ENCODE data around the gene KLF17.
"Not testable (repeated sequence)": the region's sequence is repeated elsewhere in the genome, so short reads cannot be mapped to it uniquely, and the experiment has no call there.

Gene KLF17

GRCh38 chr1:44110916-44111315 is 7.7 kb upstream of the KLF17 start:
- DNase-seq, result no peak

- no peak for DNase-seq
Measured at GRCh38 chr1:44111861-44112260, 6.8 kb upstream of the KLF17 start.

- no peak for DNase-seq
Measured at GRCh38 chr1:44112486-44112885, 6.1 kb upstream of the KLF17 start.

GRCh38 chr1:44113095-44113609 is 5.5 kb upstream of the KLF17 start:
- no peak for DNase-seq

GRCh38 chr1:44114098-44114497 is 4.5 kb upstream of the KLF17 start:
- no peak for DNase-seq

DNA sequence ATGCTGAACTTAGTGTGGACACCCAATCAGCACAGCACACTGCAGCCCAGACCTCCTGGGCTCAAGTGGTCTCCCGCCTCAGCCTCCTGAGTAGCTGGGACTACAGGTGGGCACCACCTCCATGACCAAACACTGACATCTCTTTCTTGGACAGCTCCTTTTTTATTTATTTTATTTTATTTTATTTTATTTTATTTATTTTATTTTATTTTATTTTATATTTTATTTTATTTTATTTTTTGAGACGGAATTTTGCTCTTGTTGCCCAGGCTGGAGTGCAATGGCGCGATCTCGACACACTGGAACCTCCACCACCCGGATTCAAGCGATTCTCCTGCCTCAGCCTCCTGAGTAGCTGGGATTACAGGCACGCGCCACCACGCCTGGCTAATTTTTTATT is 1.3 kb upstream of the KLF17 start:
- not testable (repeated sequence) for DNase-seq

DNA sequence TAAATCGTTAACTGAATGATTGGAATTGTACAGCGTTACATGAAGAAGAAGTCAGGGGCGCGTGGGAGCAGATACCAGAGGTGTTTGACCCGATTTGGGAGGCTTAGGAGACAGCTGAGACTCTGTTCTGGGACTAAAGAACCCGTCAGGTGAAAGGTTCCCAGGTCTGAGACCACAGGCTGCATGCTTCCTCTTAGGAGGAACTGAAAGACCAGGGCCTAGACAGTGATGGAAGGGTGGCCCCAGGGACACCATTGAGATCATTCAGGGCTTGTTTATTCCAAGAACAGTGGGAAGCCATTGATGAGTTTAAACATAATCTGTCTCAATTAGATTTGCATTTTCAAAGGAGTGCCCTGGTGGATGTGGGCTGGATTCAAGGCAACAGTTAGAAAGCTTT is 904 bp downstream of the KLF17 start:
- no peak for DNase-seq

- no peak for DNase-seq
Measured at GRCh38 chr1:44120398-44120949, 1.9 kb downstream of the KLF17 start.

DNA sequence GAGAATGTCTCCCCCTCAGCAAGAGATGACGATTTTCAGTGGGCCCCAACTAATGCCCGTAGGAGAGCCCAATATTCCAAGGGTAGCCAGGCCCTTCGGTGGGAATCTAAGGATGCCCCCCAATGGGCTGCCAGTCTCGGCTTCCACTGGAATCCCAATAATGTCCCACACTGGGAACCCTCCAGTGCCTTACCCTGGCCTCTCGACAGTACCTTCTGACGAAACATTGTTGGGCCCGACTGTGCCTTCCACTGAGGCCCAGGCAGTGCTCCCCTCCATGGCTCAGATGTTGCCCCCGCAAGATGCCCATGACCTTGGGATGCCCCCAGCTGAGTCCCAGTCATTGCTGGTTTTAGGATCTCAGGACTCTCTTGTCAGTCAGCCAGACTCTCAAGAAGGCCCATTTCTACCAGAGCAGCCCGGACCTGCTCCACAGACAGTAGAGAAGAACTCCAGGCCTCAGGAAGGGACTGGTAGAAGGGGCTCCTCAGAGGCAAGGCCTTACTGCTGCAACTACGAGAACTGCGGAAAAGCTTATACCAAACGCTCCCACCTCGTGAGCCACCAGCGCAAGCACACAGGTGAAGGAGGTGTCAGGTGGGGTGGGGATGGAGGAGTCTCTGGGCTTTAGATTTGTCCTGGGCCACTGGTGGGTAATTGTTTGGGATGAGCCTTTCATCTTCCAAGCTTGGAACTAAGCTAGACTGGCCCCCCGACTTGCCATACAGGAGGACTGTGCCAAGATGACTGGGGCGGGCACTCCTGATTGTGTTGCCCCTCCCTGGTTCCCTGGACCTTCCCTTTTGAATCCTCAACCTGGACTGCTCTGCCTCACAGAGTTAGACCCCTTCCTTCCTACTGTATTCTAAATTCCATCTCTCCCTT is 11.2 kb downstream of the KLF17 start:
- DNase-seq, result no peak

- DNase-seq, result no peak
Measured at GRCh38 chr1:44131411-44131810, 12.8 kb downstream of the KLF17 start.

GRCh38 chr1:44134071-44134920 is 15.7 kb downstream of the KLF17 start:
- DNase-seq, result no peak

GRCh38 chr1:44135886-44136285 is 17.3 kb downstream of the KLF17 start:
- DNase-seq, result no peak

GRCh38 chr1:44138239-44138638 is 19.6 kb downstream of the KLF17 start:
- no peak for DNase-seq

GRCh38 chr1:44139565-44139964 is 20.9 kb downstream of the KLF17 start:
- not testable (repeated sequence) for DNase-seq

DNA sequence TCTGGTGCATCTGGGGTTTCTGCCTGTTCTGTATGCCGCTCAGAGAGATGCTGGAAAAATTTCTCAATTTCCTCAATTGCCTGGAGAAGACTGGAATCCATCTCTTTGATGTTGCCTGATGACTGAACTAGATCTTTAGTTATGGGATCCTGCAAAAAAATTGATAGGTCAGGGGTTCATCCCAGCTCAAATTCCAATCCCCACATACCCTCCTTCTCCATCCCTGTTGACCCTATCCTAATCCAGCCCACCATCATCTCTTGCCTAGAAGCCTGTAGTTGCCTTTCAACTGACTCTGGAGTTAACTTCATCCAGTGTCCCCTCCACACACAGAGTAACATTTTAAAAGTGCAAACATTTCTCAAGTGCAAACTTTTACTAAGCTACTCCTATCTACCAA is 22.9 kb downstream of the KLF17 start, which contains the start of gene KLF18:
KLF18 (minus strand) TSS at position 101 of the 400 bp plus-strand sequence; CDS start at position 101, 0 bp downstream.
- DNase-seq, result no peak

DNA sequence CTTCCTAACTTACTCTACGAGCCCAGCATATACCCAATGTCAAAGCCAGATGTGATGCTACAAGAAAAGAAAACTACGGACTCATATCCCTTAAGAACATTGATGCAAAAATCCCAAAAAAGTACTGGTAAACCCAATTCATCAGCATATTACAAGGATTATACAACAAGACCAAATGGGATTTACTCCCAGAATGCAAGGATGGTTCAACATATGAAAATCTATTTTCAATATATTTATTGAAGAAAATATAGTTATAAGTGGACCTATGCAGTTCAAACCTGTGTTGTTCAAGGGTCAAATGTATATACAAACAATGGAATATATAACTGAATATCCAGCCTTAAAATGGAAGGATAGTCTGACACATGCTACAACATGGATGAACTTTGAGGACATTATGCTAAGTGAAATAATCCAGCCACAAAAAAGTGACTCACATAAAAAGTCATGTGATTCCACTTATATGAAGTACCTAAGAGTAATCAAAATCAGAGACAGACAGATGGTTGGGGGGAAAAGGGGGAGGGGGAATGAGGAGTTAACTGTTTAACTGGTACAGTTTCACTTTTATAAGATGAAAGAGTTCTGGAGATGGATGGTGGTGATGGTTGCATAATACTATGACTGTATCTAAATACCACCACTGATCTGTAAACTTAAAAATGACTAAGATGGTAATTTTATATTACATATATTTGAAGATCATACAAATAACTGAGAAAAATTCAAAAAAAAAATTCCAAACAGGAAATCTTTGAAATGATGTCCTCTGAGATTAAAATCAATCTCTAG is 26.5 kb downstream of the KLF17 start:
- no peak for DNase-seq

GRCh38 chr1:44146536-44147361 is 28.1 kb downstream of the KLF17 start:
- no peak for DNase-seq

GRCh38 chr1:44147582-44147981 is 29.0 kb downstream of the KLF17 start:
- DNase-seq, result no peak

- no peak for DNase-seq
Measured at GRCh38 chr1:44151332-44151731, 32.7 kb downstream of the KLF17 start.

DNA sequence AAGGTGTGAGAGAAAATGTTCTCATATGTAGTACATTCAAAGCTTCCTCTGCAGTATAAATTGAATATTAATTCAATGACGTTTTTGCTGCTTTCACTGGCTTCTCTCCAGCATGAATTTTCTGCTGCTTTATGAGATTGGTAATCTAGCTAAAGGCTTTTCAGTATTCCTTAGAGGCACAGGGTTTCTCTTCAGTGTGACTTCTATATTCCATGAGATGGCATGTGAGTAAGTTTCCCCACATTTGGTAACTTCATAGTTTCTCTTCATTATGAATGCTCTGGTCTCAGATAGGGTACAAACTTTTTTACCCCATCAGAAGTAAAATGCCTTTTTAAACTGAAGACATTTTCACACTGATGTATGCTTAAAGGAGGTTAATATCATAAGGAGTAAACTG is 33.2 kb downstream of the KLF17 start:
- DNase-seq, result no peak

GRCh38 chr1:44152692-44153091 is 34.1 kb downstream of the KLF17 start:
- DNase-seq, result no peak
